ENCODE data around the gene FASTK. TPM values are rescaled to one million over a fixed set of nuclear protein-coding genes. Genes with fewer than 3 reads are reported as not detected.
A peak's percentile ranks its signal among the peaks of the same experiment; 100 is the strongest.

FASTK gene
- total and polyA plus RNA-seq, 2 donors (not counting 3 experiments of a cell fraction or from before 2014, with no cell fraction given), result 73.3 to 113 TPM

DNA sequence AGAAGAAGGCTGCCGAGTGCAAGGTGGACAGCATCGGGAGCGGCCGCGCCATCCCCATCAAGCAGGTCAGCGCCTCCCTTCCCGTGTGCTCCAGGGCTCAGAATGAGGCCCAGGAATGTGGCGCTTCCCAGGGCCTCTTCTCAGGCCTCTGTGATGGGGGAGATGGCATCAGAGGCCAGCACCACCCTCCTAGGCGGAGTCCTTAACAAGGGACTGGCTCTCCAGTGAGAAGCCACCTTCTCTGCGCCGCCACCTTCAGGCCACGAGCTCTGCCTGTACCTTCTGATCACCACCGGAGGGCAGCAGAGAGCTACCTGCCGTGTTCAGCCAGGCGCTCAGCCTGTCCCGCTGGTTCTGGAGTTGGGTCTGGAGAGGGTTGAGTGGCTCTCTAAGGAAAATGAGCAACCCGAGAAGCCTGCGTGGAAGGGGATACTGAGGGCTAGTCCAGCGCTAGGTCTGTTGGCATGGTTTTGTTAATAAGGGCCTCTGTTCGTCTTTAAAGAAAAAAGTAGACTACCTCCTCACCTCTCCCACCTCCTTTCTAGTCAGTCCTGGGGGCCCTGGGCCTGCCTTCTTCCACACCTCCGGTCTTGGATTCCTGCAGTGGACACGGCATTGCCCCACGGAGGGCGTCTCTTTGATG, 43.3 kb upstream of the FASTK start:
- Histone ChIP-seq H3K9me1 (replicated peaks; ENCODE audit: control insufficient read depth, extremely low read depth, insufficient read depth, low read length) (no peaks in the 10 kb centered on the region), H3K27ac (ENCODE audit: insufficient read depth, low read depth, low read length) (no peak overlapping the region), H3K36me3 (ENCODE audit: control insufficient read depth in 2 of 2, extremely low read depth in 1 of 2, insufficient read depth in 2 of 2, low read length in 2 of 2) (peaks cover 12 to 58% of the 10 kb centered on the region in 2 experiments), H3K27me3 (ENCODE audit: control insufficient read depth in 2 of 2, insufficient read depth in 2 of 2, low read length in 2 of 2) (no peaks in the 10 kb centered on the region), H3K79me2 (ENCODE audit: control insufficient read depth, insufficient read depth, low read length) (no peaks in the 10 kb centered on the region), H3K9ac (replicated peaks; ENCODE audit: extremely low read depth, insufficient read depth, low read length) (no peak overlapping the region), H3K9me3 (replicated peaks; ENCODE audit: control insufficient read depth, insufficient read depth, low read length) (no peaks in the 10 kb centered on the region), H3K4me3 (replicated peaks in 1 of 3; ENCODE audit: insufficient read depth in 1 of 3, low read depth in 1 of 3, low read length in 3 of 3) (no peak overlapping the region), H4K20me1 (replicated peaks; ENCODE audit: control insufficient read depth, extremely low read depth, insufficient read depth, low read length) (peaks cover 2% of the 10 kb centered on the region), H2AFZ (ENCODE audit: low read depth, low read length) (no peak overlapping the region), H3K4me1 (ENCODE audit: control insufficient read depth, extremely low read depth, insufficient read depth, low read length) (peaks cover 6% of the 10 kb centered on the region), H3K4me2 (ENCODE audit: insufficient read depth, low read length) (no peak overlapping the region)
- peak; percentile 74 for DNase-seq (ENCODE audit: low read depth, low spot score)
- intact Hi-C loops (cut with micrococcal nuclease), result loop anchor here (1.0 kb wide), 3 partner anchors 48 to 179 kb away; no protein-coding TSS in a partner anchor
- ChIA-PET CTCF (interaction anchor here (0.6 to 1.8 kb wide), 48 partner anchors 9 to 226 kb away, joined by 3 to 33 read pairs (median 5); partner anchors contain the start of genes ABCB8, ABCF2, AGAP3 and CHPF2), POLR2A (no interaction called here)
- FAIRE-seq, result peak; percentile 92
- TF ChIP-seq, protein P1, sequence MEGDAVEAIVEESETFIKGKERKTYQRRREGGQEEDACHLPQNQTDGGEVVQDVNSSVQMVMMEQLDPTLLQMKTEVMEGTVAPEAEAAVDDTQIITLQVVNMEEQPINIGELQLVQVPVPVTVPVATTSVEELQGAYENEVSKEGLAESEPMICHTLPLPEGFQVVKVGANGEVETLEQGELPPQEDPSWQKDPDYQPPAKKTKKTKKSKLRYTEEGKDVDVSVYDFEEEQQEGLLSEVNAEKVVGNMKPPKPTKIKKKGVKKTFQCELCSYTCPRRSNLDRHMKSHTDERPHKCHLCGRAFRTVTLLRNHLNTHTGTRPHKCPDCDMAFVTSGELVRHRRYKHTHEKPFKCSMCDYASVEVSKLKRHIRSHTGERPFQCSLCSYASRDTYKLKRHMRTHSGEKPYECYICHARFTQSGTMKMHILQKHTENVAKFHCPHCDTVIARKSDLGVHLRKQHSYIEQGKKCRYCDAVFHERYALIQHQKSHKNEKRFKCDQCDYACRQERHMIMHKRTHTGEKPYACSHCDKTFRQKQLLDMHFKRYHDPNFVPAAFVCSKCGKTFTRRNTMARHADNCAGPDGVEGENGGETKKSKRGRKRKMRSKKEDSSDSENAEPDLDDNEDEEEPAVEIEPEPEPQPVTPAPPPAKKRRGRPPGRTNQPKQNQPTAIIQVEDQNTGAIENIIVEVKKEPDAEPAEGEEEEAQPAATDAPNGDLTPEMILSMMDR (IDR thresholded peaks at IDR 0.05; ENCODE audit: extremely low read depth in 1 of 2, insufficient read depth in 1 of 2, low read depth in 1 of 2, low read length in 2 of 2), result peak; percentile 98 to 99
- no peak for TF ChIP-seq JUN (IDR thresholded peaks at IDR 0.05; ENCODE audit: borderline replicate concordance, insufficient read depth, insufficient read length, low read depth)
- BruUV-seq (replicated peaks), result no TSS peak
- dilution Hi-C loops (cut with MboI; ENCODE audit: extremely low pct_ligation_motif_present, low sequenced_read_pairs), result no loop called here

DNA sequence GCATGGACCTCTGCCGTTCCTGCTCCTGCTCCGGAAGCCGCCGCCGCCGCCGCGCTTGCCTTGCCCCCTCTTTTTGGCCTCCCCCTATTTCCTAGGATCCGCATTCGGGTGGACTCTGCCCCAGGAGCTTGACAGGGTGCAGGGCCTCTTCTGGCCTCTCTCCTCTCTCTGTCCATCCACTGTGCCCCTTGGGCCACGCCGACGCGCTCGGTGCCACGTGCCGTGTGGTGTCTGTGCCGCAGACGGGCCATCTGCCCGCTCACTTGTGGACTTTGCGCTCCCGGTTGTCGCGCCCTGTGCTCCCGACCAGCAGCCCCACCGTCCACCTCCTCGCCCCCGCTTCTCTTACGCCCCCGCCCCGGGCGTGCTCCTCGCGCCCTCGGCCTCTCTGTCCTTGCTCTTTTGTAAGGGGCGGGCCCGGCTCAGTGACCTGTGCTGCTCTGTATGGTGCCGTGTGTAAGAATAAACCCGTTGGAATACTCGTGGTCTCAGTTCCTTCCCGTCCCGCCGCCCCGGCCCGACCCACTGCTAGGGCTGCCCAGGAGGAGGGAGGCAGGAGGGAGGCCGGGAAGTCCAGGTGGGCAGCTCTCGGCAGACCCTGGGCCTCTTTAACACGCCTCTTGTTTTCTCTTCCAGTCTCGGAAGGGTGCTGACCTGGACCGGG, 42.7 kb upstream of the FASTK start:
- Histone ChIP-seq H2AFZ (ENCODE audit: low read depth, low read length) (no peak overlapping the region), H3K9me1 (replicated peaks; ENCODE audit: control insufficient read depth, extremely low read depth, insufficient read depth, low read length) (no peaks in the 10 kb centered on the region), H3K79me2 (ENCODE audit: control insufficient read depth, insufficient read depth, low read length) (no peaks in the 10 kb centered on the region), H3K9me3 (replicated peaks; ENCODE audit: control insufficient read depth, insufficient read depth, low read length) (no peaks in the 10 kb centered on the region), H3K36me3 (ENCODE audit: control insufficient read depth in 2 of 2, extremely low read depth in 1 of 2, insufficient read depth in 2 of 2, low read length in 2 of 2) (peaks cover 12 to 60% of the 10 kb centered on the region in 2 experiments), H3K27me3 (ENCODE audit: control insufficient read depth in 2 of 2, insufficient read depth in 2 of 2, low read length in 2 of 2) (no peaks in the 10 kb centered on the region), H3K9ac (replicated peaks; ENCODE audit: extremely low read depth, insufficient read depth, low read length) (no peak overlapping the region), H4K20me1 (replicated peaks; ENCODE audit: control insufficient read depth, extremely low read depth, insufficient read depth, low read length) (peaks cover 2% of the 10 kb centered on the region), H3K4me1 (ENCODE audit: control insufficient read depth, extremely low read depth, insufficient read depth, low read length) (peaks cover 6% of the 10 kb centered on the region), H3K4me3 (replicated peaks in 1 of 3; ENCODE audit: insufficient read depth in 1 of 3, low read depth in 1 of 3, low read length in 3 of 3) (no peak overlapping the region), H3K27ac (ENCODE audit: insufficient read depth, low read depth, low read length) (no peak overlapping the region), H3K4me2 (ENCODE audit: insufficient read depth, low read length) (no peak overlapping the region)
- DNase-seq (ENCODE audit: low read depth, low spot score) (no peak), FAIRE-seq (no peak)
- TSS peak; percentile 31 for BruUV-seq (replicated peaks)
- CTCF ChIA-PET, result interaction anchor here (0.6 to 1.8 kb wide), 47 partner anchors 9 to 225 kb away, joined by 3 to 33 read pairs (median 5); partner anchors contain the start of genes ABCB8, ABCF2, AGAP3 and CHPF2
- intact Hi-C loops (cut with micrococcal nuclease) (no loop called here), dilution Hi-C loops (cut with MboI; ENCODE audit: extremely low pct_ligation_motif_present, low sequenced_read_pairs) (no loop called here)
- TF ChIP-seq MYC (IDR thresholded peaks at IDR 0.05; ENCODE audit: low read depth, low read length), result no peak
- TF ChIP-seq POLR2AphosphoS5 (IDR thresholded peaks at IDR 0.05; ENCODE audit: insufficient read depth, low read depth, low read length), result no peak
- no peak for TF ChIP-seq GATA2 (IDR thresholded peaks at IDR 0.05; ENCODE audit: insufficient read depth, insufficient read length, low read depth, low read length)
- POLR2A ChIA-PET, result no interaction called here
